GM12891 (cell line): Measurements from ENCODE around the gene PANX2.

ENCODE experiments used
- POLR2AphosphoS5 ChIP-seq: IDR thresholded peaks from 2 replicates; pipeline ENCODE4 v1.6.1; 2011; ENCODE audit warnings: low read depth, low read length, control low read depth
- TAF1 ChIP-seq: IDR thresholded peaks from 2 replicates; pipeline ENCODE4 v1.6.1; 2011; ENCODE audit warnings: low read depth, low read length, control low read depth

- TF ChIP-seq POLR2AphosphoS5, result no peak
- TF ChIP-seq TAF1, result no peak
Measured at GRCh38 chr22:50219800-50220602, 49.5 kb downstream of the PANX2 start.
